Karpas-422 (cell line): Measurements from ENCODE around the gene UNKL. TPM values are rescaled to one million over a fixed set of nuclear protein-coding genes. Genes with fewer than 3 reads are reported as not detected.
"Not testable (repeated sequence)": the region's sequence is repeated elsewhere in the genome, so short reads cannot be mapped to it uniquely, and the experiment has no call there.

ENCODE experiments used
- DNase-seq: peaks from one replicate; pipeline ENCODE4 v3.0.0-alpha.2; 2015
- H2AFZ ChIP-seq: fragments of 200-600 bp; sonication (generic); 2 replicates; pipeline ENCODE4 v1.6.1; 2014; ENCODE audit warnings: antibody characterized with exemption, low read length, mixed read lengths
- H3K27ac ChIP-seq: fragments of 200-600 bp; sonication (generic); 2 replicates; pipeline ENCODE4 v1.5.1; 2014; ENCODE audit warnings: mild to moderate bottlenecking, low read length, moderate library complexity
- H3K27me3 ChIP-seq: fragments of 200-600 bp; sonication (generic); 2 replicates; pipeline ENCODE4 v1.6.1; 2014; ENCODE audit warnings: low read length, mixed read lengths
- H3K36me3 ChIP-seq: fragments of 200-600 bp; sonication (generic); 2 replicates; pipeline ENCODE4 v1.6.1; 2014; ENCODE audit warnings: low read length, mixed read lengths; ENCODE audit not compliant: insufficient read depth
- H3K4me1 ChIP-seq: fragments of 200-600 bp; sonication (generic); 2 replicates; pipeline ENCODE4 v1.6.1; 2014; ENCODE audit warnings: mild to moderate bottlenecking, low read length, mixed read lengths
- H3K4me2 ChIP-seq: fragments of 200-600 bp; sonication (generic); 2 replicates; pipeline ENCODE4 v1.6.1; 2014; ENCODE audit warnings: low read length, low read depth, mild to moderate bottlenecking; ENCODE audit not compliant: poor library complexity, severe bottlenecking
- H3K4me3 ChIP-seq: fragments of 200-600 bp; sonication (generic); 2 replicates; pipeline ENCODE4 v1.5.1; 2014; ENCODE audit warnings: mild to moderate bottlenecking, antibody characterized with exemption, low read length, mixed read lengths
- H3K79me2 ChIP-seq: fragments of 200-600 bp; sonication (generic); 2 replicates; pipeline ENCODE4 v1.6.1; 2014; ENCODE audit warnings: mild to moderate bottlenecking, low read length, mixed read lengths
- H3K9ac ChIP-seq: fragments of 200-600 bp; sonication (generic); 2 replicates; pipeline ENCODE4 v1.6.0; 2014; ENCODE audit warnings: low read length
- H3K9me2 ChIP-seq: fragments of 200-600 bp; sonication (generic), shearing (Covaris generic); replicated peaks from 2 replicates; pipeline ENCODE4 v1.6.0; 2014; ENCODE audit warnings: mild to moderate bottlenecking, low read length, moderate library complexity; ENCODE audit not compliant: insufficient read depth
- H3K9me3 ChIP-seq: fragments of 300-700, 200-600 bp; sonication (generic); 2 replicates; pipeline ENCODE4 v1.6.1; 2014; ENCODE audit warnings: low read length, mixed read lengths
- H4K20me1 ChIP-seq: fragments of 200-600 bp; sonication (generic); 2 replicates; pipeline ENCODE4 v1.6.1; 2014; ENCODE audit warnings: mild to moderate bottlenecking, antibody characterized with exemption, low read length, low read depth; ENCODE audit not compliant: insufficient read depth
- total RNA-seq: library from RNA; depleted of rRNA; stranded (reverse); fragments of >200 nt; shearing (Covaris generic); gene quantifications from 2 replicates; pipeline ENCODE4 v1.2.3, GENCODE V29; 2014; ENCODE audit warnings: low replicate concordance

The UNKL gene
- total RNA-seq, 1 experiment from 2014 or later: 20.8 TPM

DNA sequence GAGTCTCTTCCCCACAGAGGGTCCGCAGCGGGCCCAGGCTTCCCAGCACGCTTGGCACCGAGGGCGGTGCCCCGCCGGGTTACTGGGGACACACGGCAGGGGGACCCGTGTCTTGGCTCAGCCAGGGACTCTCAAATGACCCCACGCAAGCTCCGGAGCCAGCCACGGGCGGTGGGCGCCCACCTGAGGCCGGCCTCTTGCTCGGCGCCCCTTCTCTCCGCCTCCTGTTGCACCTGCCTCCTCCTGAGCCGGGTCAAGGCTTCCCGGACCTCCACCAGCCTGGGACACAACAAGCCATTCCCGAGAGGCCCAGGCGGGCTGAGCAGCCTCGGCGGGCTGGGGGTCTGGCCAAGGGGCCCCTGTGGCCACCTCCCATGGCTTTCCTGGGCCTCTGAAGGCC lies 28.2 kb upstream of the UNKL start:
- Histone ChIP-seq H3K4me2 (no peak overlapping the region), H3K27me3 (no peaks in the 10 kb centered on the region), H3K4me3 (no peak overlapping the region), H3K9me3 (no peaks in the 10 kb centered on the region), H2AFZ (no peak overlapping the region), H3K27ac (no peak overlapping the region), H3K79me2 (no peaks in the 10 kb centered on the region), H3K36me3 (no peaks in the 10 kb centered on the region), H3K4me1 (no peaks in the 10 kb centered on the region), H3K9me2 (no peaks in the 10 kb centered on the region), H3K9ac (no peak overlapping the region), H4K20me1 (no peaks in the 10 kb centered on the region)
- DNase-seq: no peak

DNA sequence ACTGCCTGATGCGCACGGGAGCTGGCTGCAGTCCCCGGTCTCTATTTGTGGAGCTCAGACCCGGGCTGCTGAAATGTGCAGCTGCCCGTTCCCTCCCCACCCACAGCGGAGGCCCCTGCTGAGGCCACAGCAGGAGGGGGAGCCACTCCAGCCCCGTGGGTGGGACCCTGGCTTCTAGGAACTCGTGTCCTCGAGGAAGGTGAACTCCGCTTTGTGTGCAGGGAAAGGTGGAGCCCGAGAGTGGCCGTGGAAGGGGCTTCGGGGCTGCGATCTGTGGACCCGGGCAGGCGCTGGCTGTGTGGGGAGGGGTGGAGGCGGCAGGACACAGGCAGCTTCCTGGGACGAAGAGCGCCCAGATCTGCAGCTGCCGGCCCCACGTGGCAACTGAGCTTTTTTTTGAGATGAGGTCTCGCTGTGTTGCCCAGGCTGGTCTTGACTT lies 26.9 kb upstream of the UNKL start:
- H3K9me3 ChIP-seq: no peaks in the 10 kb centered on the region
- H3K9me2 ChIP-seq: no peaks in the 10 kb centered on the region
- DNase-seq: no peak
- no peak overlapping the region for H3K27ac ChIP-seq
- no peak overlapping the region for H2AFZ ChIP-seq
- no peaks in the 10 kb centered on the region for H4K20me1 ChIP-seq
- no peaks in the 10 kb centered on the region for H3K27me3 ChIP-seq
- H3K4me2 ChIP-seq: no peak overlapping the region
- no peak overlapping the region for H3K4me3 ChIP-seq
- no peaks in the 10 kb centered on the region for H3K36me3 ChIP-seq
- H3K9ac ChIP-seq: no peak overlapping the region
- no peaks in the 10 kb centered on the region for H3K4me1 ChIP-seq
- H3K79me2 ChIP-seq: no peaks in the 10 kb centered on the region

GRCh38 chr16:1439699-1440074 lies 25.2 kb upstream of the UNKL start:
- not testable (repeated sequence) for H4K20me1 ChIP-seq, H3K4me2 ChIP-seq, H3K36me3 ChIP-seq, H3K9ac ChIP-seq, H3K4me1 ChIP-seq, DNase-seq, H2AFZ ChIP-seq, H3K27me3 ChIP-seq, H3K9me3 ChIP-seq, H3K79me2 ChIP-seq, H3K27ac ChIP-seq, H3K4me3 ChIP-seq, H3K9me2 ChIP-seq

DNA sequence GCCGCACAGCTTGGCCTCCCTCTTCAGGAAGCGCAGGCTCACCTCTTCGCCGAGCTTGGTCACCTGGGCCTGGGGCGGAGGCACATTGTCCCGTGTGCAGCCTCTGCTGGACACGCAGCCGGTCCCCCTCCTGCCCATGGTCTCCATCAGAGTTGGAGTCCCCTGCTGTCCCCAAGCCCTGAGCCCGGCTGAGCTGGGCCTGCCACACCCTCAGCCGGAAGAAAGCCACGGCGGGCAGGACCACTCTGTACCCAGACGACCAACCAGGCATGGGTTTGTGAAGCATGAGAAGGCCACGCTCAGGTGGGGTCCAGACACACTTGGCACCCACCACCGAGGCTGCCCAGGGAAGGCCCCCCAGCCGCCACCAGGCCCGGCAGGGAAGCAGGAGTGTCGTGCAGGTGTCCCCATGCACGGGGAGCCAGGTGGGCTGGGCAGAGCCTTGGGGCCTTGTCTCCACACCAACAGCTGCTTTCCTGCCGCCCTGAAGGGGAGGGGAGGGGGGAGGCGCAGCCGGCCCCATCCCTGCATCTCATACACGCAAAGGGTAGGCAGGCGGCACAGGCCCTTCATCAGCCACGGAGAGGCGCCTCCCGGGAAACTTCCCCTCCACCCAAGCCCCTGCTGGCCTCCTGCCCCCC lies 24.7 kb upstream of the UNKL start:
- Histone ChIP-seq H2AFZ (no peak overlapping the region), H4K20me1 (no peaks in the 10 kb centered on the region), H3K9me3 (no peaks in the 10 kb centered on the region), H3K27ac (no peak overlapping the region), H3K9ac (no peak overlapping the region), H3K27me3 (no peaks in the 10 kb centered on the region), H3K4me1 (no peaks in the 10 kb centered on the region), H3K9me2 (no peaks in the 10 kb centered on the region), H3K4me2 (no peak overlapping the region), H3K79me2 (no peaks in the 10 kb centered on the region), H3K4me3 (no peak overlapping the region), H3K36me3 (no peaks in the 10 kb centered on the region)
- DNase-seq: no peak

- Histone ChIP-seq H3K36me3 (no peaks in the 10 kb centered on the region), H3K4me3 (no peak overlapping the region), H3K79me2 (no peaks in the 10 kb centered on the region), H3K27ac (no peak overlapping the region), H3K9ac (no peak overlapping the region), H3K9me3 (no peaks in the 10 kb centered on the region), H3K27me3 (no peaks in the 10 kb centered on the region), H2AFZ (no peak overlapping the region), H3K4me2 (no peak overlapping the region), H4K20me1 (no peaks in the 10 kb centered on the region), H3K9me2 (no peaks in the 10 kb centered on the region), H3K4me1 (no peaks in the 10 kb centered on the region)
- DNase-seq: no peak
Measured at GRCh38 chr16:1438229-1439057, 23.9 kb upstream of the UNKL start.

GRCh38 chr16:1437606-1438005 lies 23.1 kb upstream of the UNKL start:
- no peak overlapping the region for H3K4me3 ChIP-seq
- H3K4me1 ChIP-seq: no peaks in the 10 kb centered on the region
- DNase-seq: no peak
- no peaks in the 10 kb centered on the region for H3K79me2 ChIP-seq
- no peak overlapping the region for H2AFZ ChIP-seq
- H3K9me2 ChIP-seq: no peaks in the 10 kb centered on the region
- no peak overlapping the region for H3K4me2 ChIP-seq
- H3K27me3 ChIP-seq: no peaks in the 10 kb centered on the region
- H4K20me1 ChIP-seq: no peaks in the 10 kb centered on the region
- H3K9me3 ChIP-seq: no peaks in the 10 kb centered on the region
- H3K36me3 ChIP-seq: no peaks in the 10 kb centered on the region
- no peak overlapping the region for H3K27ac ChIP-seq
- H3K9ac ChIP-seq: no peak overlapping the region

- no peak overlapping the region for H3K27ac ChIP-seq
- H3K79me2 ChIP-seq: no peaks in the 10 kb centered on the region
- no peaks in the 10 kb centered on the region for H3K36me3 ChIP-seq
- H3K4me1 ChIP-seq: no peaks in the 10 kb centered on the region
- H4K20me1 ChIP-seq: no peaks in the 10 kb centered on the region
- H3K4me2 ChIP-seq: no peak overlapping the region
- DNase-seq: no peak
- H3K9me2 ChIP-seq: no peaks in the 10 kb centered on the region
- H3K9ac ChIP-seq: no peak overlapping the region
- H3K4me3 ChIP-seq: no peak overlapping the region
- no peak overlapping the region for H2AFZ ChIP-seq
- H3K9me3 ChIP-seq: no peaks in the 10 kb centered on the region
- H3K27me3 ChIP-seq: no peaks in the 10 kb centered on the region
Measured at GRCh38 chr16:1436731-1437355, 22.3 kb upstream of the UNKL start.

DNA sequence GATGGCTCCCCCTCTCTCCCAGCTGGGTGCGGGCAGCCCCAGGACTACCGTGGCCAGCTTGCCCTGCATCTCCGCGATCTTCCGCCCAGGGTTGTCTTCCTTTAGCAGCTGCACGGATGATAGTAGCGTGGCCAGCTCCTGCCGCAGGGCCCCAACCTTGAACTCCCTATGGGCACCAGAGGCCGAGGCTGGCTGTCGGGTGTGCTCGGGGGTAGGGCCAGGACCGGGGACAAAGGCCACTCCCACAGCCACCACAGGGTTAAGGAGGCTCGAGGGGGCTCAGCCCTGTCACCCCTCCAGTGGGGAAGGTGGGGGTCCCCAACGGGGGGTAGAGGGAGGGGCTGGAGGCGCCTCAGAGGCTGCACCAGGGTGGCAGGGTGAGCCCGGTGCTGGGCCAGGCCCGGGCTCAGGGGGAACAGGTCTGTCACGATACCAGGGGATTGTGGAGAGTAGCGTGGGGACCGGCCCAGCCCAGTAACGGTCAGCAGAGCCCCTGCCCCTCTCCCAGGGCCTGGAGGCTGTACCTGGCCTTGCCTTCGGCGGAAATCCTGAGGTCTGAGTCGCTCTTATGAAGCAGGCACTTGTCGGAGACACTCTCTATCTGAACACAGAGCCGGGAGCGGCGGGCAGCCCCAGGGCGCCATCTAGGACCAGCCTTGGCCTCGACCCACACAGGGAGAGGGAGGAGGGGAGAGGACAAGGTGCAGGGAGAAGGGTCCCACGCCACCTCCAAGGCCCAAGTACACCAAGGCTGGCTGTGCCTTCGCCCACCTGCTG lies 21.6 kb upstream of the UNKL start:
- H3K27me3 ChIP-seq: no peaks in the 10 kb centered on the region
- no peak overlapping the region for H3K4me3 ChIP-seq
- H4K20me1 ChIP-seq: no peaks in the 10 kb centered on the region
- no peak overlapping the region for H3K9ac ChIP-seq
- no peak overlapping the region for H3K27ac ChIP-seq
- H3K9me3 ChIP-seq: no peaks in the 10 kb centered on the region
- no peak overlapping the region for H3K4me2 ChIP-seq
- no peak for DNase-seq
- H3K9me2 ChIP-seq: no peaks in the 10 kb centered on the region
- no peak overlapping the region for H2AFZ ChIP-seq
- no peaks in the 10 kb centered on the region for H3K4me1 ChIP-seq
- H3K79me2 ChIP-seq: no peaks in the 10 kb centered on the region
- H3K36me3 ChIP-seq: no peaks in the 10 kb centered on the region
